Panc1 (cell line): Measurements from ENCODE around the gene PKP1.

Experiments
- CTCF ChIP-seq: fragments of 450-650 bp; IDR thresholded peaks from 2 replicates; pipeline ENCODE4 v1.5.1; 2017; ENCODE audit warnings: mild to moderate bottlenecking
- POLR2AphosphoS5 ChIP-seq: IDR thresholded peaks from 2 replicates; pipeline ENCODE4 v1.6.1; 2012; ENCODE audit warnings: mild to moderate bottlenecking, low read depth, low read length, moderate library complexity
- REST ChIP-seq, 2 experiments: IDR thresholded peaks; 2 replicates each; pipeline ENCODE4 v1.6.1; 2011 to 2012; ENCODE audit warnings: low read depth in 2 of 2, control low read depth in 1 of 2, low read length in 1 of 2, mild to moderate bottlenecking in 1 of 2, moderate library complexity in 1 of 2; ENCODE audit not compliant: insufficient read depth in 1 of 2
- SIN3A ChIP-seq: IDR thresholded peaks from 2 replicates; pipeline ENCODE4 v1.6.1; 2012; ENCODE audit warnings: low read depth, mild to moderate bottlenecking, low read length, moderate library complexity, borderline replicate concordance; ENCODE audit not compliant: insufficient read depth
- TCF7L2 ChIP-seq: IDR thresholded peaks from 2 replicates; pipeline ENCODE4 v1.6.1; 2011; ENCODE audit warnings: mild to moderate bottlenecking, low read depth, low read length, inconsistent platforms

- TF ChIP-seq CTCF: no peak
- TF ChIP-seq TCF7L2: no peak
- no peak for TF ChIP-seq POLR2AphosphoS5
- TF ChIP-seq REST (IDR thresholded peaks at IDR 0.05; ENCODE audit: insufficient read depth in 1 of 2, low read depth in 2 of 2, low read length in 1 of 2): no peak
- no peak for TF ChIP-seq SIN3A
Measured at GRCh38 chr1:201259476-201260235, 23.6 kb upstream of the PKP1 start.
